ENCODE results near the gene FAM222A. TPM values are rescaled to one million over a fixed set of nuclear protein-coding genes. Genes with fewer than 3 reads are reported as not detected.

FAM222A gene
- total RNA-seq, 1 experiment from 2014 or later: 12.8 TPM

DNA sequence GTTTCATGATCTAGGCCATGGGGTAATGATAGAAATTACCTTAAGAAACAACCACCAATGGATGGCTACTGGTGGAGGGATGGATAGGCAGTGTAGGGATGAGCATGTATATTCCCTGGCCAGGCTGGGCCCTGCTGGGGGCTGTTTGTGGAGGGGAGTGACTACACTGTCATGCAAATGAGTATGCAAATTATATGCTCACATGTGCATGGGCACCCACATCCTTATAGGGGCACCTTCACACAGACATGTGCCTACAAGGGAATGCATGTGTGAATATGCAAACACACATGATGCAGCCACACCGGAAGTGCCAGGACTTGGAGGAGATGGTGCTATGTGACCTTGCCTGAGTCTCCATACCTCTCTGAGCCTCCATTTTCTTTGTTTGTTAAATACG lies 39.7 kb upstream of the FAM222A start:
- no TSS peak for BruUV-seq (replicated peaks)
- Histone ChIP-seq H3K4me3 (ENCODE audit: low read depth in 2 of 2, low read length in 2 of 2) (no peak overlapping the region), H3K36me3 (ENCODE audit: control insufficient read depth, insufficient read depth, low read length) (no peaks in the 10 kb centered on the region), H3K27me3 (ENCODE audit: control insufficient read depth, insufficient read depth, low read length) (no peaks in the 10 kb centered on the region; the same call in 1 of the 2 replicates), H3K4me1 (ENCODE audit: control insufficient read depth, insufficient read depth, low read length) (no peaks in the 10 kb centered on the region), H3K9me3 (ENCODE audit: control insufficient read depth, insufficient read depth, low read depth, low read length) (no peaks in the 10 kb centered on the region), H3K27ac (ENCODE audit: low read length) (no peak overlapping the region)
- ChIA-PET CTCF (no interaction called here), POLR2A (no interaction called here)
- no peak for DNase-seq (ENCODE audit: low read depth, low spot score)
- no peak for TF ChIP-seq TCF7L2 (IDR thresholded peaks at IDR 0.05; ENCODE audit: low read depth, low read length)
- no peak for TF ChIP-seq CTCF (IDR thresholded peaks at IDR 0.05)
- TF ChIP-seq SIN3A (IDR thresholded peaks at IDR 0.05; ENCODE audit: borderline replicate concordance, insufficient read depth, low read depth, low read length): no peak
- TF ChIP-seq, protein P1, sequence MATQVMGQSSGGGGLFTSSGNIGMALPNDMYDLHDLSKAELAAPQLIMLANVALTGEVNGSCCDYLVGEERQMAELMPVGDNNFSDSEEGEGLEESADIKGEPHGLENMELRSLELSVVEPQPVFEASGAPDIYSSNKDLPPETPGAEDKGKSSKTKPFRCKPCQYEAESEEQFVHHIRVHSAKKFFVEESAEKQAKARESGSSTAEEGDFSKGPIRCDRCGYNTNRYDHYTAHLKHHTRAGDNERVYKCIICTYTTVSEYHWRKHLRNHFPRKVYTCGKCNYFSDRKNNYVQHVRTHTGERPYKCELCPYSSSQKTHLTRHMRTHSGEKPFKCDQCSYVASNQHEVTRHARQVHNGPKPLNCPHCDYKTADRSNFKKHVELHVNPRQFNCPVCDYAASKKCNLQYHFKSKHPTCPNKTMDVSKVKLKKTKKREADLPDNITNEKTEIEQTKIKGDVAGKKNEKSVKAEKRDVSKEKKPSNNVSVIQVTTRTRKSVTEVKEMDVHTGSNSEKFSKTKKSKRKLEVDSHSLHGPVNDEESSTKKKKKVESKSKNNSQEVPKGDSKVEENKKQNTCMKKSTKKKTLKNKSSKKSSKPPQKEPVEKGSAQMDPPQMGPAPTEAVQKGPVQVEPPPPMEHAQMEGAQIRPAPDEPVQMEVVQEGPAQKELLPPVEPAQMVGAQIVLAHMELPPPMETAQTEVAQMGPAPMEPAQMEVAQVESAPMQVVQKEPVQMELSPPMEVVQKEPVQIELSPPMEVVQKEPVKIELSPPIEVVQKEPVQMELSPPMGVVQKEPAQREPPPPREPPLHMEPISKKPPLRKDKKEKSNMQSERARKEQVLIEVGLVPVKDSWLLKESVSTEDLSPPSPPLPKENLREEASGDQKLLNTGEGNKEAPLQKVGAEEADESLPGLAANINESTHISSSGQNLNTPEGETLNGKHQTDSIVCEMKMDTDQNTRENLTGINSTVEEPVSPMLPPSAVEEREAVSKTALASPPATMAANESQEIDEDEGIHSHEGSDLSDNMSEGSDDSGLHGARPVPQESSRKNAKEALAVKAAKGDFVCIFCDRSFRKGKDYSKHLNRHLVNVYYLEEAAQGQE (IDR thresholded peaks at IDR 0.05; ENCODE audit: insufficient read depth in 1 of 2, low read depth in 2 of 2, low read length in 1 of 2): no peak
- no peak for TF ChIP-seq POLR2AphosphoS5 (IDR thresholded peaks at IDR 0.05; ENCODE audit: low read depth, low read length)
- in situ Hi-C loops (cut with HindIII; ENCODE audit: low pct_unique_long_range_greater_than_20kb, low sequenced_read_pairs) (no loop called here), intact Hi-C loops (cut with micrococcal nuclease; ENCODE audit: unreplicated experiment) (no loop called here)
- no peak for ATAC-seq

GRCh38 chr12:109675411-109675810 lies 38.2 kb upstream of the FAM222A start:
- ATAC-seq (no peak), DNase-seq (ENCODE audit: low read depth, low spot score) (no peak)
- no peaks in the 10 kb centered on the region; the same call in 1 of the 2 replicates for H3K27me3 ChIP-seq (ENCODE audit: control insufficient read depth, insufficient read depth, low read length)
- H3K4me3 ChIP-seq (ENCODE audit: low read depth in 2 of 2, low read length in 2 of 2): no peak overlapping the region
- TF ChIP-seq TCF7L2 (IDR thresholded peaks at IDR 0.05; ENCODE audit: low read depth, low read length) (no peak), CTCF (IDR thresholded peaks at IDR 0.05) (no peak), POLR2AphosphoS5 (IDR thresholded peaks at IDR 0.05; ENCODE audit: low read depth, low read length) (no peak), SIN3A (IDR thresholded peaks at IDR 0.05; ENCODE audit: borderline replicate concordance, insufficient read depth, low read depth, low read length) (no peak)
- TF ChIP-seq, protein P1 (IDR thresholded peaks at IDR 0.05; ENCODE audit: insufficient read depth in 1 of 2, low read depth in 2 of 2, low read length in 1 of 2): no peak
- intact Hi-C loops (cut with micrococcal nuclease; ENCODE audit: unreplicated experiment) (no loop called here), in situ Hi-C loops (cut with HindIII; ENCODE audit: low pct_unique_long_range_greater_than_20kb, low sequenced_read_pairs) (no loop called here)
- no peaks in the 10 kb centered on the region for H3K36me3 ChIP-seq (ENCODE audit: control insufficient read depth, insufficient read depth, low read length)
- H3K4me1 ChIP-seq (ENCODE audit: control insufficient read depth, insufficient read depth, low read length): no peaks in the 10 kb centered on the region
- ChIA-PET POLR2A (no interaction called here), CTCF (no interaction called here)
- BruUV-seq (replicated peaks): no TSS peak
- H3K9me3 ChIP-seq (ENCODE audit: control insufficient read depth, insufficient read depth, low read depth, low read length): no peaks in the 10 kb centered on the region
- no peak overlapping the region for H3K27ac ChIP-seq (ENCODE audit: low read length)
